ENCODE data around the gene ANTXRL.
"Not testable (repeated sequence)": the region's sequence is repeated elsewhere in the genome, so short reads cannot be mapped to it uniquely, and the experiment has no call there.

Gene ANTXRL

GRCh38 chr10:46268076-46268881, 18.5 kb upstream of the ANTXRL start:
- TF ChIP-seq CTCF (IDR thresholded peaks at IDR 0.05; ENCODE audit: insufficient read depth, low read length, poor library complexity, severe bottlenecking) = no peak
- Histone ChIP-seq H3K4me3 (replicated peaks; ENCODE audit: low read depth, low read length) (no peak overlapping the region), H3K27me3 (replicated peaks; ENCODE audit: control insufficient read depth, insufficient read depth, low read length) (no peaks in the 10 kb centered on the region), H3K36me3 (ENCODE audit: control insufficient read depth, insufficient read depth, low read length) (no peaks in the 10 kb centered on the region)
- no peak for DNase-seq (ENCODE audit: extremely low read depth, insufficient read length)

- not testable (repeated sequence) for H3K36me3 ChIP-seq (ENCODE audit: control insufficient read depth, insufficient read depth, low read length); H3K27me3 ChIP-seq (replicated peaks; ENCODE audit: control insufficient read depth, insufficient read depth, low read length); DNase-seq (ENCODE audit: extremely low read depth, insufficient read length); H3K4me3 ChIP-seq (replicated peaks; ENCODE audit: low read depth, low read length)
Measured at GRCh38 chr10:46269554-46270053, 17.2 kb upstream of the ANTXRL start.

- Histone ChIP-seq H3K4me3 (replicated peaks; ENCODE audit: low read depth, low read length) (no peak overlapping the region), H3K36me3 (ENCODE audit: control insufficient read depth, insufficient read depth, low read length) (no peaks in the 10 kb centered on the region), H3K27me3 (replicated peaks; ENCODE audit: control insufficient read depth, insufficient read depth, low read length) (no peaks in the 10 kb centered on the region)
- no peak for DNase-seq (ENCODE audit: extremely low read depth, insufficient read length)
- no peak for TF ChIP-seq CTCF (IDR thresholded peaks at IDR 0.05; ENCODE audit: insufficient read depth, low read length, poor library complexity, severe bottlenecking)
Measured at GRCh38 chr10:46270086-46270811, 16.5 kb upstream of the ANTXRL start.

GRCh38 chr10:46270963-46271530, 15.8 kb upstream of the ANTXRL start:
- H3K36me3 ChIP-seq (ENCODE audit: control insufficient read depth, insufficient read depth, low read length); H3K4me3 ChIP-seq (replicated peaks; ENCODE audit: low read depth, low read length); H3K27me3 ChIP-seq (replicated peaks; ENCODE audit: control insufficient read depth, insufficient read depth, low read length); DNase-seq (ENCODE audit: extremely low read depth, insufficient read length): not testable (repeated sequence)

GRCh38 chr10:46271795-46272499, 14.8 kb upstream of the ANTXRL start:
- H3K27me3 ChIP-seq (replicated peaks; ENCODE audit: control insufficient read depth, insufficient read depth, low read length); H3K4me3 ChIP-seq (replicated peaks; ENCODE audit: low read depth, low read length); H3K36me3 ChIP-seq (ENCODE audit: control insufficient read depth, insufficient read depth, low read length); DNase-seq (ENCODE audit: extremely low read depth, insufficient read length): not testable (repeated sequence)

- no peak for TF ChIP-seq CTCF (IDR thresholded peaks at IDR 0.05; ENCODE audit: insufficient read depth, low read length, poor library complexity, severe bottlenecking)
- no peaks in the 10 kb centered on the region for H3K36me3 ChIP-seq (ENCODE audit: control insufficient read depth, insufficient read depth, low read length)
- no peak for DNase-seq (ENCODE audit: extremely low read depth, insufficient read length)
- no peaks in the 10 kb centered on the region for H3K27me3 ChIP-seq (replicated peaks; ENCODE audit: control insufficient read depth, insufficient read depth, low read length)
- H3K4me3 ChIP-seq (replicated peaks; ENCODE audit: low read depth, low read length) = no peak overlapping the region
Measured at GRCh38 chr10:46272863-46273415, 13.9 kb upstream of the ANTXRL start.

Data from GM06990 (cell line).